GM19452 (cell line): ENCODE results near the gene PMEL.
A peak's percentile ranks its signal among the peaks of the same experiment; 100 is the strongest.
"Not testable (repeated sequence)": the region's sequence is repeated elsewhere in the genome, so short reads cannot be mapped to it uniquely, and the experiment has no call there.

Experiments
- ATAC-seq: cut with Tn5 transposase; IDR thresholded peaks from one replicate; pipeline ENCODE4 v1.9.1; 2021; ENCODE audit not compliant: unreplicated experiment

The PMEL gene

DNA sequence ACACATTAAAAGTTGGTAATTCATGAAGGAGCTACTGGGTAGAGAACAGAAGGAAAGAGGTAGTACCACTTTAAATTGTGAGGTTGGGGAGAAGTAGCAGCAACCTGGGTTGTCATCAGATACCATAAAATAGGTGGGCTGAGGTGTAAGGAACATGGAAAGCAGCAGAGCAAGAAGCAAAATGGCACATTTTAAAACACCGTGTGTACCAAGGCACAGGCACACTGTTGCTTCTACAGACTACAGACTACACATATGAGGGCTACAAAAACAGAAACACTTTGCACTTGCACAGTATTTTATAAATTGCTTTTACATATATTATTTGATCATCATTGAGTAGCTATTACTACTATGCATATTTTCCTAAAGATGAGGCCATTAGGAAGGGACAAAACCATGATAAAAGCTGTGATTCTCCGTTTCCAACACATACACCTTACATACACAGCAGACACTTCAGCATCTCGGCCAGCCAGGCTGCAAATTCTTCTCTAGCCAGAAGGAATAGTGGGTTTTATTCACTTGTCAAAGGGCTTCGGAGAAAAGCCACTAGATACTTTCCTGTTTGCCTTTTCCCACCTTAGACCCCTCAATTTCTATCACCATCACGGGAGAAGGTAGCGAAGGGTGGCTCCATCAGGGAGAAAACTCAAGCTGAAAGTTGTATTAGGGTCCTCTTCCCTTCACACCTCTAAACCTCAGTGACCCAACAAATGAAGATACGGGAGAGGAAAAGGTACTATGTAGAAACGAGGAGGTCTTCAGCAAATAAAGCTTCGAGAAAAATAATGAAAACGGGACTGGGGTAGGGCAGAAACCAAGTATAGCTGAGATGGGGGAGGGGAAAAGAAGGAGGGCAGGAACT lies 39.7 kb downstream of the PMEL start:
- peak; percentile 0 for ATAC-seq

GRCh38 chr12:55925371-55925770 lies 40.5 kb downstream of the PMEL start:
- ATAC-seq, result no peak

DNA sequence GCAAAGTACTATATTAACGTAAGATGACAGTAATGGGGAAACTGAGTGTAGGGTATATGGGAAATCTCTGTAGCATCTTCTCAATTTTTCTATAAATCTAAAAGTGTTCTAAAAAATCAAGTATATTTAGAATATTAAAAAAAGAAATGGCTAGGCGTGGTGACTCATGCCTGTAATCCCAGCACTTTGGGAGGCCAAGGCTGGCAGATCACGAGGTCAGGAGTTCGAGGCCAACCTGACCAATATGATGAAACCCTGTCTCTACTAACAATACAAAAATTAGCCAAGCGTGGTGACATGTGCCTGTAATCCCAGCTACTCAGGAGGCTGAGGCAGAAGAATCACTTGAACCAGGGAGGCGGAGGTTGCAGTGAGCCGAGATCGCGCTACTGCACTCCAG lies 42.2 kb downstream of the PMEL start:
- ATAC-seq, result not testable (repeated sequence)

- ATAC-seq, result no peak
Measured at GRCh38 chr12:55922126-55922525, 43.7 kb downstream of the PMEL start.

DNA sequence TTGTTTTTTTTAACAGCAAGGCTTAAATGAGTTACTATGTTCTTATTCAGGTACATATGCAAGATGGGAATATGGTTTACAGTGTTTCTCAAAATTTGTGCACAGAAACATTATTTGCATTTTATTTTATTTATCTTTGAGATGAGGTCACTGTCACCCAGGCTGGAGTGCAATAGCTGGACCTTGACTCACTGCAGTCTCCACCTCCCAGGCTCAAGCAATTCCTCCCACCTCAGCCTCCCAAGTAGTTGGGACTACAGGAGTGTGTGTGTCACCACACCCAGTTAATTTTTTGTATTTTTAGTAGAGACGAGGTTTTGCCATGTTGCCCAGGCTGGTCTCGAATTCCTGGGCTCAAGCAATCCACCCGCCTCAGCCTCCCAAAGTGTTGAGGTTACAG lies 46.8 kb downstream of the PMEL start:
- not testable (repeated sequence) for ATAC-seq

DNA sequence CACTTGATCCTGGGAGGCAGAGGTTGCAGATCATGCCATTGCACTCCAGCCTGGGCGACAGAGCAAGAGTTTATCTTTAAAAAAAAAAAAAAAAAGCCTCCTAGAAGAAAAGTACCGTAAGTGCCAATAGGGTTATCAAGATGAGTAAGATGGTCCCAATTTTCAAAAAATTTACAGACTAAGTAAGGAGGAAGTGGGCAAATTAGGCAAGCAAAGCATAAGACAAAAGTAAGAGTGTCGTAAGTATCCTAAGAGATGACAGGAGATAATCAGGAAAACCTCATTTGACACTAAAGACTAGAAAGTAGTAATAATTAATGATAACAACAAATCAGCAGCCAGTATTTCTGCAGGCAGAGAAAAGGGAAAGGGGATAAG lies 50.4 kb downstream of the PMEL start:
- no peak for ATAC-seq

GRCh38 chr12:55912908-55913307 lies 52.9 kb downstream of the PMEL start:
- no peak for ATAC-seq

GRCh38 chr12:55909513-55909884 lies 56.3 kb downstream of the PMEL start:
- ATAC-seq, result no peak

DNA sequence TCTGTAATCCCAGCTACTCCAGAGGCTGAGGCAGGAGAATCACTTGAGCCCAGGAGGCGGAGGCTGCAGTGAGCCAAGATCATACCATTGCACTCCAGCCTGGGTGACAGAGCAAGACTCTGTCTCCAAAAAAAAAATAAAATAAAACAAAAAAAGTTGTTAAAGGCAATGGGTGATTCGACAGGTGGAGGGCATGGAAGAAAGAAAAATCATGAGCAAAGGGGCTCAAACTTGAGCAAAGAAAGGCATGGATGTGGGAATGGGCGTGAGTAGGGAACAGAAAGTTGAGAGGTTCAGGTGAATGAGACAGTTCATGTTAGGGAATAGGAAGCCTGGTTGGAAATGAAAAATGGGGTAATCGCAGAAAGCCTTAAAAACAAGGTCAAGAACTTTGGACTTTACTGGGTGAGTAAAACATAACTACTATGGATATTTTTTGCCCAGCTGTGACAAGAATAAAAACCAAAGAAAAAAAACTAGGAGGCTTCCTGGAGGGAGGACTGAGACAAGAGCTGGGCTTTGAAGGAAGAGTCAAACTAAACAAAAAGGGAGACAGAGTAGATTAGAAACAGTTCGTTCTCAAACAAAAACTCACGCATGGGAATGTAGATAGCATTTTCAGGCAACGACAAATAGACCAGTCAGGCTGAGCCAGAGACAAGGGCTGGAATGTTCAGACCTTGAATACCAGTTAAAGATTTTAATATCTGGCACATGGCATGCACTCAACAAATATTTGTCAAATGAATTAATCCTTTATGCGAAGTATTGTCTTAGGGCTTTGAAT lies 56.9 kb downstream of the PMEL start:
- ATAC-seq, result no peak

DNA sequence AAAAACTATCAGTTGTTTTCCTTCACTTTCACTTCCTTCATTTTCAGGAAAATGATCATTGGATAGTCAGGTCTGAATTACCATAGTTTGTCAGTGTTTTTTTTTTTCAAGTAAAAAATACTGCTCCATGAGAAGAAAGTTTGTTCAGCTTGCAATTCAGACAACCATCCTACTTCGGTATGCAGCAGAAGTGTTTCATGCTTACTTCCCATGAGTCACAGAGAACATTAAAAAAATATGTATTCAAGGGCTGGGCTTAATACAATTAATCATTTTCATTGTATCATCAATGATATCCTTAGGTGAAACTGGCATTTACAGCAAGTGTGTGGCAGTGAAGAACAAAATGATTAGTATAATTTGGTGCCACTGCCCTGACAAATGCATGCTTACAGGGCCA lies 59.8 kb downstream of the PMEL start:
- no peak for ATAC-seq
